GM12865 (cell line): ENCODE measurements around the gene MMAB.

ENCODE experiments used
- DNase-seq: peaks from one replicate; pipeline ENCODE4 v3.0.0; 2010; ENCODE audit warnings: low read depth
- H3K4me3 ChIP-seq: 2 replicates; pipeline ENCODE4 v1.5.1; 2011; ENCODE audit warnings: mild to moderate bottlenecking, low read depth, low read length, control low read depth
- CTCF ChIP-seq: IDR thresholded peaks from 2 replicates; pipeline ENCODE4 v1.5.1; 2011; ENCODE audit warnings: low read length, control low read depth, low read depth, inconsistent platforms; ENCODE audit not compliant: insufficient read depth; ENCODE audit errors: missing control alignments

Gene MMAB

GRCh38 chr12:109563291-109564284 lies 9.7 kb downstream of the MMAB start:
- no peak overlapping the region for H3K4me3 ChIP-seq
- TF ChIP-seq CTCF: no peak
- no peak for DNase-seq

GRCh38 chr12:109562871-109563270 lies 10.4 kb downstream of the MMAB start:
- no peak overlapping the region for H3K4me3 ChIP-seq
- DNase-seq: no peak
- no peak for TF ChIP-seq CTCF

- no peak overlapping the region for H3K4me3 ChIP-seq
- no peak for DNase-seq
- no peak for TF ChIP-seq CTCF
Observed at GRCh38 chr12:109561711-109562030, 11.6 kb downstream of the MMAB start.

- no peak for TF ChIP-seq CTCF
- no peak overlapping the region for H3K4me3 ChIP-seq
- DNase-seq: no peak
Observed at GRCh38 chr12:109560867-109561710, 12.2 kb downstream of the MMAB start.

- DNase-seq: no peak
- no peak for TF ChIP-seq CTCF
- H3K4me3 ChIP-seq: no peak overlapping the region
Observed at GRCh38 chr12:109559601-109560000, 13.7 kb downstream of the MMAB start.

GRCh38 chr12:109559200-109559505 lies 14.2 kb downstream of the MMAB start:
- TF ChIP-seq CTCF: no peak
- H3K4me3 ChIP-seq: no peak overlapping the region
- no peak for DNase-seq
